ENCODE results near the gene PKP4. TPM values are rescaled to one million over a fixed set of nuclear protein-coding genes. Genes with fewer than 3 reads are reported as not detected.

PKP4 gene
- total and polyA plus RNA-seq, 2 of the 8 experiments (the other 6 are each of a cell fraction or from before 2014, with no cell fraction given) = 48.2 to 88.0 TPM

DNA sequence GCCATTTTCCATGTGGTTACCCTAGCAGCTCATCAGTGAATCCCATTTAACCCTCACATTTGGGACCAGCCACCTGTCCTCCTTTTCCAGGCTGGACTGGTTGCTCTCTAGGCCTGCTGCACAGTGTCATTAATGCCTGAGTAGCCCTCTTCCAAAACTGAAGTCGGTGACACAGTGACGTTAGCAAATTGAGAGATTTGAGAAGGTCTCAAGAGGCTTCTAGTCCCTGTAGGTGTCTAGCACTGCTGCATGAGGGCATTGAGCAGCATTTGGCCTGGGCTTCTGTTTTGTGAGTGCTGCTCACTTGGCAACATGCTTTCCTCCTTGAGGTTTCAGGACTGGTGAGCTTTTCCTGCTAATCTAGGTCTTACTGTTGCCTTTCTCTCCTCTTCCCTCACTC lies 36.7 kb downstream of the PKP4 start:
- H3K79me2 ChIP-seq (ENCODE audit: control insufficient read depth in 1 of 2, insufficient read depth in 2 of 2, low read length in 2 of 2) = peaks cover 3 to 89% of the 10 kb centered on the region in 2 experiments; a peak in 3 of 4 replicates
- H3K4ac ChIP-seq (replicated peaks; ENCODE audit: insufficient read length, low read depth, low read length) = no peak overlapping the region
- no peaks in the 10 kb centered on the region for H3K23me2 ChIP-seq (ENCODE audit: low read depth, low read length)
- no peaks in the 10 kb centered on the region for H3K36me3 ChIP-seq (ENCODE audit: control insufficient read depth in 2 of 4, insufficient read depth in 4 of 4, low read length in 3 of 4)
- H3K14ac ChIP-seq (ENCODE audit: insufficient read length) = no peak overlapping the region
- peaks cover 8 to 27% (median 14%) of the 10 kb centered on the region in 4 experiments; a peak in 6 of 7 replicates for H3K4me1 ChIP-seq (replicated peaks in 1 of 4; ENCODE audit: control insufficient read depth in 3 of 4, insufficient read depth in 4 of 4, low read length in 3 of 4)
- WGBS, 2 experiments (ENCODE audit: extremely low coverage in 1 of 2, insufficient coverage in 1 of 2, insufficient read length in 1 of 2, insufficient replicate concordance in 2 of 2, low coverage in 1 of 2, low lambda C conversion rate in 2 of 2, missing lambda C conversion rate in 1 of 2) = 39% methylated on average over 2 of the region's 2 CpGs; no CpG with 5 or more reads in 1 of the 2 experiments
- no peak overlapping the region for H3K27ac ChIP-seq (ENCODE audit: low read depth, low read length)
- H3K9ac ChIP-seq (replicated peaks in 1 of 4; ENCODE audit: extremely low read depth in 1 of 4, low read depth in 3 of 4, low read length in 3 of 4) = no peak overlapping the region
- no peak overlapping the region for H2AFZ ChIP-seq (ENCODE audit: low read length)
- H3K9me3 ChIP-seq (ENCODE audit: insufficient read depth in 2 of 2, low read depth in 1 of 2, low read length in 1 of 2) = no peaks in the 10 kb centered on the region
- H2BK5ac ChIP-seq (ENCODE audit: low read depth, low read length) = no peak overlapping the region
- H2BK20ac ChIP-seq (ENCODE audit: low read length) = no peak overlapping the region
- DNase-seq (ENCODE audit: low read depth in 1 of 2, low spot score in 2 of 2) = no peak
- H3K23ac ChIP-seq (ENCODE audit: insufficient read length) = no peak overlapping the region
- no peak for TF ChIP-seq GTF2F1 (IDR thresholded peaks at IDR 0.05; ENCODE audit: borderline replicate concordance, low read depth, low read length)
- no peak overlapping the region for H4K91ac ChIP-seq (replicated peaks; ENCODE audit: insufficient read length, low read length)
- FAIRE-seq = no peak
- H2AK5ac ChIP-seq (ENCODE audit: low read depth, low read length) = no peak overlapping the region
- no peak overlapping the region for H3K18ac ChIP-seq (ENCODE audit: extremely low read depth, low read length)
- H4K5ac ChIP-seq (ENCODE audit: insufficient read length, low read depth, low read length) = no peak overlapping the region
- H3K4me2 ChIP-seq (ENCODE audit: insufficient read depth in 1 of 2, low read depth in 2 of 2, low read length in 2 of 2) = no peak overlapping the region; a peak in 1 of 4 replicates
- H4K8ac ChIP-seq (ENCODE audit: extremely low read depth, insufficient read depth, low read length) = no peak overlapping the region
- H3K4me3 ChIP-seq (ENCODE audit: extremely low read depth in 1 of 4, insufficient read depth in 2 of 4, low read depth in 3 of 4, low read length in 4 of 4) = no peak overlapping the region
- H2BK120ac ChIP-seq (replicated peaks; ENCODE audit: low read depth, low read length) = no peak overlapping the region
- no peak overlapping the region for H2BK15ac ChIP-seq (ENCODE audit: low read length)
- H3K56ac ChIP-seq (replicated peaks; ENCODE audit: insufficient read length, low read depth, low read length) = no peak overlapping the region
- H4K20me1 ChIP-seq (replicated peaks in 1 of 2; ENCODE audit: control insufficient read depth in 1 of 2, insufficient read depth in 2 of 2, low read length in 2 of 2) = peaks cover 6 to 9% of the 10 kb centered on the region in 2 experiments
- H3K79me1 ChIP-seq (ENCODE audit: low read depth, low read length) = peaks cover 2% of the 10 kb centered on the region; the same call in 1 of the 2 replicates
- no peak overlapping the region; the same call in 1 of the 2 replicates for H2BK12ac ChIP-seq (ENCODE audit: low read depth, low read length)
- no peaks in the 10 kb centered on the region for H3K27me3 ChIP-seq (replicated peaks in 1 of 4; ENCODE audit: control insufficient read depth in 3 of 4, extremely low read depth in 1 of 4, insufficient read depth in 3 of 4, low read length in 3 of 4)
- ChIA-PET CTCF (ENCODE audit: partially characterized antibody) (interaction anchor here (0.5 to 1.5 kb wide), 3 partner anchors 36 to 365 kb away, joined by 3 to 4 read pairs (median 3); no protein-coding TSS in a partner anchor), POLR2A (ENCODE audit: partially characterized antibody) (no interaction called here)
